ENCODE results near the gene UCK2.
"Not testable (repeated sequence)": the region's sequence is repeated elsewhere in the genome, so short reads cannot be mapped to it uniquely, and the experiment has no call there.

UCK2 gene

GRCh38 chr1:165827268-165828102 is at the start of gene UCK2:
UCK2 (plus strand) TSS chr1:165827614; CDS start chr1:165827834, 220 bp downstream.
- no peak for DNase-seq (ENCODE audit: low read depth, low spot score)
- Histone ChIP-seq H3K9me3 (ENCODE audit: control insufficient read depth, insufficient read depth, low read length) (no peaks in the 10 kb centered on the region), H3K27ac (ENCODE audit: low read length) (no peak within 1 kb of the TSS), H3K36me3 (ENCODE audit: control insufficient read depth, insufficient read depth, low read length) (peaks cover 3% of the 10 kb centered on the region; the same call in 1 of the 2 replicates), H3K4me1 (ENCODE audit: control insufficient read depth, insufficient read depth, low read length) (no peaks in the 10 kb centered on the region; the same call in 1 of the 2 replicates), H3K4me3 (ENCODE audit: low read length) (peak within 1 kb of the TSS; percentile 99), H3K27me3 (ENCODE audit: control insufficient read depth, insufficient read depth, low read length) (no peaks in the 10 kb centered on the region)
- no CpG with 5 or more reads among the region's 94 CpGs for WGBS (ENCODE audit: insufficient coverage, insufficient read length)

GRCh38 chr1:165778197-165778596 is 49.2 kb upstream of the UCK2 start:
- not testable (repeated sequence) for H3K27me3 ChIP-seq (ENCODE audit: control insufficient read depth, insufficient read depth, low read length); H3K36me3 ChIP-seq (ENCODE audit: control insufficient read depth, insufficient read depth, low read length); H3K4me1 ChIP-seq (ENCODE audit: control insufficient read depth, insufficient read depth, low read length); H3K9me3 ChIP-seq (ENCODE audit: control insufficient read depth, insufficient read depth, low read length); DNase-seq (ENCODE audit: low read depth, low spot score); H3K4me3 ChIP-seq (ENCODE audit: low read length); H3K27ac ChIP-seq (ENCODE audit: low read length)
- WGBS (ENCODE audit: insufficient coverage, insufficient read length), result no CpG with 5 or more reads among the region's 3 CpGs

GRCh38 chr1:165783519-165783918 is 43.9 kb upstream of the UCK2 start:
- H3K4me1 ChIP-seq (ENCODE audit: control insufficient read depth, insufficient read depth, low read length); H3K4me3 ChIP-seq (ENCODE audit: low read length); H3K27ac ChIP-seq (ENCODE audit: low read length); H3K27me3 ChIP-seq (ENCODE audit: control insufficient read depth, insufficient read depth, low read length); DNase-seq (ENCODE audit: low read depth, low spot score); H3K9me3 ChIP-seq (ENCODE audit: control insufficient read depth, insufficient read depth, low read length); H3K36me3 ChIP-seq (ENCODE audit: control insufficient read depth, insufficient read depth, low read length): not testable (repeated sequence)
- WGBS (ENCODE audit: insufficient coverage, insufficient read length), result no CpG with 5 or more reads among the region's 11 CpGs

- H3K27ac ChIP-seq (ENCODE audit: low read length), result no peak overlapping the region
- H3K27me3 ChIP-seq (ENCODE audit: control insufficient read depth, insufficient read depth, low read length), result no peaks in the 10 kb centered on the region
- H3K4me3 ChIP-seq (ENCODE audit: low read length), result no peak overlapping the region
- no peaks in the 10 kb centered on the region for H3K9me3 ChIP-seq (ENCODE audit: control insufficient read depth, insufficient read depth, low read length)
- WGBS (ENCODE audit: insufficient coverage, insufficient read length), result no CpG with 5 or more reads among the region's 1 CpG
- no peaks in the 10 kb centered on the region for H3K4me1 ChIP-seq (ENCODE audit: control insufficient read depth, insufficient read depth, low read length)
- DNase-seq (ENCODE audit: low read depth, low spot score), result no peak
- H3K36me3 ChIP-seq (ENCODE audit: control insufficient read depth, insufficient read depth, low read length), result no peaks in the 10 kb centered on the region
These were observed 39.7 kb upstream of the UCK2 start for GRCh38 chr1:165787741-165788140.

GRCh38 chr1:165793951-165794350 is 33.5 kb upstream of the UCK2 start:
- Histone ChIP-seq H3K4me3 (ENCODE audit: low read length) (no peak overlapping the region), H3K9me3 (ENCODE audit: control insufficient read depth, insufficient read depth, low read length) (no peaks in the 10 kb centered on the region), H3K27me3 (ENCODE audit: control insufficient read depth, insufficient read depth, low read length) (no peaks in the 10 kb centered on the region), H3K4me1 (ENCODE audit: control insufficient read depth, insufficient read depth, low read length) (no peaks in the 10 kb centered on the region), H3K36me3 (ENCODE audit: control insufficient read depth, insufficient read depth, low read length) (no peaks in the 10 kb centered on the region), H3K27ac (ENCODE audit: low read length) (no peak overlapping the region)
- no CpG with 5 or more reads among the region's 2 CpGs for WGBS (ENCODE audit: insufficient coverage, insufficient read length)
- DNase-seq (ENCODE audit: low read depth, low spot score), result no peak

GRCh38 chr1:165795894-165796293 is 31.5 kb upstream of the UCK2 start:
- no peaks in the 10 kb centered on the region for H3K4me1 ChIP-seq (ENCODE audit: control insufficient read depth, insufficient read depth, low read length)

GRCh38 chr1:165799387-165799786 is 28.0 kb upstream of the UCK2 start:
- Histone ChIP-seq H3K27ac (ENCODE audit: low read length) (no peak overlapping the region), H3K36me3 (ENCODE audit: control insufficient read depth, insufficient read depth, low read length) (no peaks in the 10 kb centered on the region), H3K9me3 (ENCODE audit: control insufficient read depth, insufficient read depth, low read length) (no peaks in the 10 kb centered on the region), H3K4me1 (ENCODE audit: control insufficient read depth, insufficient read depth, low read length) (no peaks in the 10 kb centered on the region), H3K27me3 (ENCODE audit: control insufficient read depth, insufficient read depth, low read length) (no peaks in the 10 kb centered on the region), H3K4me3 (ENCODE audit: low read length) (no peak overlapping the region)
- no peak for DNase-seq (ENCODE audit: low read depth, low spot score)

More at GRCh38 chr1:165795894-165796293, 31.5 kb upstream of the UCK2 start:
- no peaks in the 10 kb centered on the region for H3K27me3 ChIP-seq (ENCODE audit: control insufficient read depth, insufficient read depth, low read length)
- H3K27ac ChIP-seq (ENCODE audit: low read length), result no peak overlapping the region
- no CpG with 5 or more reads among the region's 2 CpGs for WGBS (ENCODE audit: insufficient coverage, insufficient read length)
- no peak overlapping the region for H3K4me3 ChIP-seq (ENCODE audit: low read length)
- no peaks in the 10 kb centered on the region for H3K36me3 ChIP-seq (ENCODE audit: control insufficient read depth, insufficient read depth, low read length)
- H3K9me3 ChIP-seq (ENCODE audit: control insufficient read depth, insufficient read depth, low read length), result no peaks in the 10 kb centered on the region
- DNase-seq (ENCODE audit: low read depth, low spot score), result no peak

- WGBS (ENCODE audit: insufficient coverage, insufficient read length), result no CpG with 5 or more reads among the region's 1 CpG
- H3K27me3 ChIP-seq (ENCODE audit: control insufficient read depth, insufficient read depth, low read length); H3K27ac ChIP-seq (ENCODE audit: low read length); H3K9me3 ChIP-seq (ENCODE audit: control insufficient read depth, insufficient read depth, low read length); DNase-seq (ENCODE audit: low read depth, low spot score); H3K36me3 ChIP-seq (ENCODE audit: control insufficient read depth, insufficient read depth, low read length); H3K4me1 ChIP-seq (ENCODE audit: control insufficient read depth, insufficient read depth, low read length); H3K4me3 ChIP-seq (ENCODE audit: low read length): not testable (repeated sequence)
These were observed 22.9 kb upstream of the UCK2 start for GRCh38 chr1:165804513-165804912.

GRCh38 chr1:165807613-165808012 is 19.8 kb upstream of the UCK2 start:
- no peaks in the 10 kb centered on the region for H3K4me1 ChIP-seq (ENCODE audit: control insufficient read depth, insufficient read depth, low read length)
- no peak overlapping the region for H3K27ac ChIP-seq (ENCODE audit: low read length)
- H3K9me3 ChIP-seq (ENCODE audit: control insufficient read depth, insufficient read depth, low read length), result no peaks in the 10 kb centered on the region
- no peaks in the 10 kb centered on the region for H3K36me3 ChIP-seq (ENCODE audit: control insufficient read depth, insufficient read depth, low read length)
- DNase-seq (ENCODE audit: low read depth, low spot score), result no peak
- H3K4me3 ChIP-seq (ENCODE audit: low read length), result no peak overlapping the region
- H3K27me3 ChIP-seq (ENCODE audit: control insufficient read depth, insufficient read depth, low read length), result no peaks in the 10 kb centered on the region

- Histone ChIP-seq H3K4me3 (ENCODE audit: low read length) (no peak overlapping the region), H3K36me3 (ENCODE audit: control insufficient read depth, insufficient read depth, low read length) (no peaks in the 10 kb centered on the region), H3K27ac (ENCODE audit: low read length) (no peak overlapping the region), H3K4me1 (ENCODE audit: control insufficient read depth, insufficient read depth, low read length) (no peaks in the 10 kb centered on the region), H3K9me3 (ENCODE audit: control insufficient read depth, insufficient read depth, low read length) (no peaks in the 10 kb centered on the region), H3K27me3 (ENCODE audit: control insufficient read depth, insufficient read depth, low read length) (no peaks in the 10 kb centered on the region)
- no peak for DNase-seq (ENCODE audit: low read depth, low spot score)
- no CpG with 5 or more reads among the region's 3 CpGs for WGBS (ENCODE audit: insufficient coverage, insufficient read length)
These were observed 11.7 kb upstream of the UCK2 start for GRCh38 chr1:165815725-165816124.

GRCh38 chr1:165816157-165816556 is 11.3 kb upstream of the UCK2 start:
- DNase-seq (ENCODE audit: low read depth, low spot score), result no peak
- no peak overlapping the region for H3K27ac ChIP-seq (ENCODE audit: low read length)
- no peaks in the 10 kb centered on the region for H3K27me3 ChIP-seq (ENCODE audit: control insufficient read depth, insufficient read depth, low read length)
- no peaks in the 10 kb centered on the region for H3K9me3 ChIP-seq (ENCODE audit: control insufficient read depth, insufficient read depth, low read length)
- no peak overlapping the region for H3K4me3 ChIP-seq (ENCODE audit: low read length)
- no peaks in the 10 kb centered on the region for H3K36me3 ChIP-seq (ENCODE audit: control insufficient read depth, insufficient read depth, low read length)
- H3K4me1 ChIP-seq (ENCODE audit: control insufficient read depth, insufficient read depth, low read length), result no peaks in the 10 kb centered on the region
- WGBS (ENCODE audit: insufficient coverage, insufficient read length), result no CpG with 5 or more reads among the region's 3 CpGs

All from iPS DF 6.9 (cell line).